ENCODE results near the gene MLLT1.

GRCh38 chr19:6241680-6242377 lies 37.9 kb downstream of the MLLT1 start:
- TF ChIP-seq CTCF (conservative IDR thresholded peaks at IDR 0.05; ENCODE audit: low read depth, low read length) (no peak), EZH2 (IDR thresholded peaks at IDR 0.05; ENCODE audit: borderline replicate concordance, low read depth, low read length, poor library complexity, severe bottlenecking) (no peak)
